Measurements from ENCODE around the gene GALK2. TPM values are rescaled to one million over a fixed set of nuclear protein-coding genes. Genes with fewer than 3 reads are reported as not detected.
"Not testable (repeated sequence)": the region's sequence is repeated elsewhere in the genome, so short reads cannot be mapped to it uniquely, and the experiment has no call there.

The GALK2 gene
- total and polyA plus RNA-seq, 2 of the 8 experiments (the other 6 are each of a cell fraction or from before 2014, with no cell fraction given), result 8.7 to 16.1 TPM

DNA sequence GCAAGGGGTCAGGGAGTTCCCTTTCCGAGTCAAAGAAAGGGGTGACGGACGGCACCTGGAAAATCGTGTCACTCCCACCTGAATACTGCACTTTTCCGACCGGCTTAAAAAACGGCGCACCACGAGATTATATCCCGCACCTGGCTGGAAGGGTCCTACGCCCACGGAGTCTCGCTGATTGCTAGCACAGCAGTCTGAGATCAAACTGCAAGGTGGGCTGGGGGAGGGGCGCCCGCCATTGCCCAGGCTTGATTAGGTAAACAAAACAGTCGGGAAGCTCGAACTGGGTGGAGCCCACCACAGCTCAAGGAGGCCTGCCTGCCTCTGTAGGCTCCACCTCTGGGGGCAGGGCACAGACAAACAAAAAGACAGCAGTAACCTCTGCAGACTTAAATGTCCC lies 184.4 kb downstream of the GALK2 start:
- H3K79me2 ChIP-seq (ENCODE audit: control insufficient read depth in 1 of 2, insufficient read depth in 2 of 2, low read length in 2 of 2); H3K4me1 ChIP-seq (replicated peaks in 1 of 4; ENCODE audit: control insufficient read depth in 3 of 4, insufficient read depth in 4 of 4, low read length in 3 of 4); H3K18ac ChIP-seq (ENCODE audit: extremely low read depth, low read length); H3K56ac ChIP-seq (replicated peaks; ENCODE audit: insufficient read length, low read depth, low read length); H4K8ac ChIP-seq (ENCODE audit: extremely low read depth, insufficient read depth, low read length); H3K27ac ChIP-seq (ENCODE audit: low read depth, low read length); H2BK120ac ChIP-seq (replicated peaks; ENCODE audit: low read depth, low read length); H3K9ac ChIP-seq (replicated peaks in 1 of 4; ENCODE audit: extremely low read depth in 1 of 4, low read depth in 3 of 4, low read length in 3 of 4); H3K27me3 ChIP-seq (replicated peaks in 1 of 4; ENCODE audit: control insufficient read depth in 3 of 4, extremely low read depth in 1 of 4, insufficient read depth in 3 of 4, low read length in 3 of 4); H3K23me2 ChIP-seq (ENCODE audit: low read depth, low read length); H2AFZ ChIP-seq (ENCODE audit: low read length); DNase-seq (ENCODE audit: low read depth in 1 of 2, low spot score in 2 of 2); H2AK5ac ChIP-seq (ENCODE audit: low read depth, low read length); H3K4ac ChIP-seq (replicated peaks; ENCODE audit: insufficient read length, low read depth, low read length); H3K79me1 ChIP-seq (ENCODE audit: low read depth, low read length); H3K36me3 ChIP-seq (ENCODE audit: control insufficient read depth in 2 of 4, insufficient read depth in 4 of 4, low read length in 3 of 4); CTCF ChIA-PET (ENCODE audit: partially characterized antibody); POLR2A ChIA-PET (ENCODE audit: partially characterized antibody); H3K23ac ChIP-seq (ENCODE audit: insufficient read length); H2BK20ac ChIP-seq (ENCODE audit: low read length); H4K91ac ChIP-seq (replicated peaks; ENCODE audit: insufficient read length, low read length); H3K4me2 ChIP-seq (ENCODE audit: insufficient read depth in 1 of 2, low read depth in 2 of 2, low read length in 2 of 2); H2BK5ac ChIP-seq (ENCODE audit: low read depth, low read length); H3K9me3 ChIP-seq (ENCODE audit: insufficient read depth in 2 of 2, low read depth in 1 of 2, low read length in 1 of 2); H3K4me3 ChIP-seq (ENCODE audit: extremely low read depth in 1 of 4, insufficient read depth in 2 of 4, low read depth in 3 of 4, low read length in 4 of 4); H4K5ac ChIP-seq (ENCODE audit: insufficient read length, low read depth, low read length); H3K14ac ChIP-seq (ENCODE audit: insufficient read length); FAIRE-seq; H2BK15ac ChIP-seq (ENCODE audit: low read length); H4K20me1 ChIP-seq (replicated peaks in 1 of 2; ENCODE audit: control insufficient read depth in 1 of 2, insufficient read depth in 2 of 2, low read length in 2 of 2); H2BK12ac ChIP-seq (ENCODE audit: low read depth, low read length): not testable (repeated sequence)
- 81% methylated on average over 4 of the region's 17 CpGs; no CpG with 5 or more reads in 1 of the 2 experiments for WGBS, 2 experiments (ENCODE audit: extremely low coverage in 1 of 2, insufficient coverage in 1 of 2, insufficient read length in 1 of 2, insufficient replicate concordance in 2 of 2, low coverage in 1 of 2, low lambda C conversion rate in 2 of 2, missing lambda C conversion rate in 1 of 2)

Measured in H1 (cell line).